ENCODE data around the gene KRTAP13-4.

KRTAP13-4 gene

DNA sequence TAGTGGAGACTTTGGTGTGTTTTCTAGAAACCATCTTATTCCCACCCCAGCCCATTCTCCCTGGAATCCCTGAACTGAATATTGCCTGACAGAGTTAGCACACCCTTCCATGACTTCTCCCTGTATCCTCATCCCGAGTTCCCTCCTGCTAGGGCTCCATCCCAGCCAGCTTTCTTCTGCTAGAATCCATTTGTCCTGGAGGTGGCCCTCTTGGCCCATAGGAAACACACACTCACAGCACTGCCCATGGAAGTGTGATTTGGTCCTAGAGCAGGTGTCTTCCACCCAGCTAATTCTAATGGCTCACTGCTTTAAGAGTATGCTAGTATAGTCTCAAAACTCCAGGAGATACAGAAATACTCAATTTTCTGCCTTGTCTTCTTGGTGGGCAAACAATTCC, 14.2 kb downstream of the KRTAP13-4 start:
- no peak for DNase-seq (ENCODE audit: low read depth)
- no peak overlapping the region for H3K4me3 ChIP-seq (ENCODE audit: low read depth, low read length)
- TF ChIP-seq, protein P1, sequence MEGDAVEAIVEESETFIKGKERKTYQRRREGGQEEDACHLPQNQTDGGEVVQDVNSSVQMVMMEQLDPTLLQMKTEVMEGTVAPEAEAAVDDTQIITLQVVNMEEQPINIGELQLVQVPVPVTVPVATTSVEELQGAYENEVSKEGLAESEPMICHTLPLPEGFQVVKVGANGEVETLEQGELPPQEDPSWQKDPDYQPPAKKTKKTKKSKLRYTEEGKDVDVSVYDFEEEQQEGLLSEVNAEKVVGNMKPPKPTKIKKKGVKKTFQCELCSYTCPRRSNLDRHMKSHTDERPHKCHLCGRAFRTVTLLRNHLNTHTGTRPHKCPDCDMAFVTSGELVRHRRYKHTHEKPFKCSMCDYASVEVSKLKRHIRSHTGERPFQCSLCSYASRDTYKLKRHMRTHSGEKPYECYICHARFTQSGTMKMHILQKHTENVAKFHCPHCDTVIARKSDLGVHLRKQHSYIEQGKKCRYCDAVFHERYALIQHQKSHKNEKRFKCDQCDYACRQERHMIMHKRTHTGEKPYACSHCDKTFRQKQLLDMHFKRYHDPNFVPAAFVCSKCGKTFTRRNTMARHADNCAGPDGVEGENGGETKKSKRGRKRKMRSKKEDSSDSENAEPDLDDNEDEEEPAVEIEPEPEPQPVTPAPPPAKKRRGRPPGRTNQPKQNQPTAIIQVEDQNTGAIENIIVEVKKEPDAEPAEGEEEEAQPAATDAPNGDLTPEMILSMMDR (IDR thresholded peaks at IDR 0.05; ENCODE audit: control insufficient read depth, extremely low read depth, insufficient read depth) = 0 out of 2 replicates have a peak, but pooled peaks have one; percentile 7

- DNase-seq (ENCODE audit: low read depth) = no peak
- TF ChIP-seq, protein P1 (IDR thresholded peaks at IDR 0.05; ENCODE audit: control insufficient read depth, extremely low read depth, insufficient read depth) = no peak
These were observed 17.0 kb downstream of the KRTAP13-4 start for GRCh38 chr21:30447056-30447455.

GRCh38 chr21:30448514-30448913, 18.5 kb downstream of the KRTAP13-4 start:
- no peak overlapping the region for H3K4me3 ChIP-seq (ENCODE audit: low read depth, low read length)
- DNase-seq (ENCODE audit: low read depth) = no peak
- TF ChIP-seq, protein P1 (IDR thresholded peaks at IDR 0.05; ENCODE audit: control insufficient read depth, extremely low read depth, insufficient read depth) = no peak

More at GRCh38 chr21:30447056-30447455, 17.0 kb downstream of the KRTAP13-4 start:
- no peak overlapping the region for H3K4me3 ChIP-seq (ENCODE audit: low read depth, low read length)

- no peak for DNase-seq (ENCODE audit: low read depth)
These were observed 33.7 kb downstream of the KRTAP13-4 start for GRCh38 chr21:30463713-30464112.

DNA sequence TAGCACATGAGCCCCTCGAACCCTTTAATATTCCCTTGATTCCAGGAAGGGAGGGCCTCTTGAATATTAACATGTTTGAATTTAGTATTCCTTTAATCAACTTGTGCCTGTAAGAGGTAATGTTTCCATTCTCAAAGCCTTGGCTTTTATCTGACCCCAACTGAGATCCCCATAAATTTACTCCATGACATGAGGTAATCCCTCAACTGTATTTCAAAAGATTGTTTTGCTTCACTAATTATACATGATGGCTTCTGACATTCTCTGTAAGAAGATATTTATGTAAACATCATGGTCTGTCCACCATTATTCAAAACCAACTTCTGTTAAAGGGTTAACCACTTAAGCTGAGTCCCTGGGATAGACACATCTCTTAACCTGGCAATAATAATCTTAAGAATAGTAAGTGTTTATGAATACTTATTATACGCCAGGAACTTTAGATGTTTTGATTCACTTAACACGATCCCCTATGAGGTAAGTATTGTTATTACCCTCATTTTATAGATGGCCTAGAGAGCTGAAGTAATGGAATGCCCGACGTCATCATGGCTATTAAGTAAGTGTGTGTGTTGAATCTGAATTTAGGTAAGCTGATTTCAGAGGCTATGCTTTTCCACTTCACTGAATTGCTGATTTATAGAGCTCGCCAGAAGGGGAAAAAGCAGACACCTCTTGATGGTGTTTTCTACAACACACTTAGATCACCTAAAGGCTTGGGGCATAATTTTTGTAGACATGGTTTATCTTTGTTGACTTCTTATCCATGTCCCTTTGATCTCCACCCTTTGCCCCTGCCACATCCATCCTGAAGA, 39.1 kb downstream of the KRTAP13-4 start:
- no peak overlapping the region for H3K4me3 ChIP-seq (ENCODE audit: low read depth, low read length)
- TF ChIP-seq, protein P1 (IDR thresholded peaks at IDR 0.05; ENCODE audit: control insufficient read depth, extremely low read depth, insufficient read depth) = no peak
- DNase-seq (ENCODE audit: low read depth) = no peak

More at GRCh38 chr21:30463713-30464112, 33.7 kb downstream of the KRTAP13-4 start:
- TF ChIP-seq, protein P1 (IDR thresholded peaks at IDR 0.05; ENCODE audit: control insufficient read depth, extremely low read depth, insufficient read depth) = peak; percentile 60
- H3K4me3 ChIP-seq (ENCODE audit: low read depth, low read length) = no peak overlapping the region

GRCh38 chr21:30478004-30478403, 48.0 kb downstream of the KRTAP13-4 start:
- TF ChIP-seq, protein P1 (IDR thresholded peaks at IDR 0.05; ENCODE audit: control insufficient read depth, extremely low read depth, insufficient read depth) = no peak
- peak; percentile 91 for DNase-seq (ENCODE audit: low read depth)
- H3K4me3 ChIP-seq (ENCODE audit: low read depth, low read length) = no peak overlapping the region

Data from LNCaP clone FGC (cell line).